Mammary epithelial cell (primary cell): ENCODE results near the gene NPHP4.

ENCODE experiments used
- CTCF ChIP-seq, 2 donors: IDR thresholded peaks in 1 of 2; conservative IDR thresholded peaks in 1 of 2; 2 replicates each; pipeline ENCODE4 v1.5.1; 2011 to 2012; ENCODE audit warnings: inconsistent platforms in 2 of 2, low read length in 2 of 2, mild to moderate bottlenecking in 2 of 2, control low read depth in 1 of 2, low read depth in 1 of 2; ENCODE audit not compliant: insufficient read depth in 1 of 2; ENCODE audit errors: extremely low read depth in 1 of 2
- EZH2 ChIP-seq: IDR thresholded peaks from 2 replicates; pipeline ENCODE4 v1.6.1; 2012; ENCODE audit warnings: low read length, inconsistent platforms, borderline replicate concordance

GRCh38 chr1:5995871-5996630, 3.8 kb upstream of the NPHP4 start:
- no peak for TF ChIP-seq CTCF (conservative IDR thresholded peaks at IDR 0.05 in 1 of 2, IDR thresholded peaks at IDR 0.05 in 1 of 2; ENCODE audit: extremely low read depth in 1 of 2, insufficient read depth in 1 of 2, low read depth in 1 of 2, low read length in 2 of 2)
- TF ChIP-seq EZH2: no peak
